HUES6 (cell line): ENCODE results near the gene EME1.
A peak's percentile ranks its signal among the peaks of the same experiment; 100 is the strongest.
"Not testable (repeated sequence)": the region's sequence is repeated elsewhere in the genome, so short reads cannot be mapped to it uniquely, and the experiment has no call there.

Experiments
- H3K27ac ChIP-seq: 2 replicates; pipeline ENCODE4 v1.7.0; 2013; ENCODE audit warnings: low read depth, mild to moderate bottlenecking, low read length, inconsistent platforms
- H3K27me3 ChIP-seq: 2 replicates; pipeline ENCODE4 v1.6.1; 2013; ENCODE audit warnings: low read length; ENCODE audit not compliant: control insufficient read depth, insufficient read depth
- H3K36me3 ChIP-seq: 2 replicates; pipeline ENCODE4 v1.6.1; 2013; ENCODE audit warnings: low read length; ENCODE audit not compliant: control insufficient read depth, insufficient read depth
- H3K4me1 ChIP-seq: 2 replicates; pipeline ENCODE4 v1.6.1; 2013; ENCODE audit warnings: low read length; ENCODE audit not compliant: control insufficient read depth, insufficient read depth
- H3K4me3 ChIP-seq: 2 replicates; pipeline ENCODE4 v1.5.1; 2013; ENCODE audit warnings: low read depth, low read length
- H3K9ac ChIP-seq: one replicate; pipeline ENCODE4 v1.6.1; 2013; ENCODE audit warnings: mild to moderate bottlenecking, low read length
- H3K9me3 ChIP-seq: 2 replicates; pipeline ENCODE4 v1.6.1; 2013; ENCODE audit warnings: low read depth, low read length; ENCODE audit not compliant: control insufficient read depth, insufficient read depth

EME1 gene

DNA sequence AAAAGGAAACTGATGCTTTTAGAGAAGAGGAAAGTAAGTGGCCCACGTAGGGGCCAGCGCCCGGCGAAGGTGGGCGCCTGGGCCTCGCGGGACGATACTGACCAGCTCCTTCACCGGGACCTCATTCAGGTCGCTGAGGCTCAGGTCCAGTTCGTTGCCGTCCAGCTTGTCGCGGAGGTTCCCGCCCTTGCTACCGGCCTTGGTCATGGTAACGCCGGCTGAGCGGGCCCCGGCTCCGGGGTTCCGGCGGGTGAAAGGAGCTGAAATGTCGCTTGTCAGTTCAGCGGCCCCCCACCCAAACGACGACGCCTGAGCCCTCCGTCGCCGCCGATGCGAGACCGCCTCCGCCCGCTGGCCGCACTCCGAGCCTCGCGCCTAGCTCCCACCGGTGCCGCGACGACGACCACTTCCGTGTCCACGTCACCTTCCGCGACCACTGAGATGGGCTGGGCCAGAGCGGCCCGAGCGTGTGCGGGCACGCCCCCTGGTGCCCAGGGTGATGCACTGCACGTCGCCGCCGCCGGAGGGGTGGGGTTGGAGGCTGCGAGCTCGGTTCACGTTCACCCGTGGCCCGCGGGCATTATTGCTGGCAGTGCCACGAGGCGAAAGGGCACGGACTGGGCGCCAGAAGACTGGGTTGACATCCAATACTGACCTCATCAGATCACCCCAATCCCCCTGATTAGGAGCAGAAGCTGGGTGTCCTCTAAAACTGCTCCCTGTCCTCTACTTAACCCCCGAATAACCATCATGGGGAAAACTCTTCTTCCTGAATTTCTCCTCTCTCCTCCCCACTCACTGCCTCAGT is 24.3 kb downstream of the EME1 start, which contains the start of gene LRRC59:
Gene LRRC59 (minus strand): TSS at position 413 of the 808 bp plus-strand sequence. CDS start 206 bp downstream, at position 207.
- Histone ChIP-seq H3K27me3 (no peaks in the 10 kb centered on the region), H3K4me1 (peaks cover 5% of the 10 kb centered on the region; the same call in 1 of the 2 replicates), H3K36me3 (peaks cover 32% of the 10 kb centered on the region), H3K9me3 (peaks cover 7% of the 10 kb centered on the region; the same call in 1 of the 2 replicates), H3K4me3 (peak within 1 kb of the TSS; percentile 96), H3K9ac (peak within 1 kb of the TSS; percentile 90), H3K27ac (peak within 1 kb of the TSS; percentile 49; the same call in 1 of the 2 replicates)

DNA sequence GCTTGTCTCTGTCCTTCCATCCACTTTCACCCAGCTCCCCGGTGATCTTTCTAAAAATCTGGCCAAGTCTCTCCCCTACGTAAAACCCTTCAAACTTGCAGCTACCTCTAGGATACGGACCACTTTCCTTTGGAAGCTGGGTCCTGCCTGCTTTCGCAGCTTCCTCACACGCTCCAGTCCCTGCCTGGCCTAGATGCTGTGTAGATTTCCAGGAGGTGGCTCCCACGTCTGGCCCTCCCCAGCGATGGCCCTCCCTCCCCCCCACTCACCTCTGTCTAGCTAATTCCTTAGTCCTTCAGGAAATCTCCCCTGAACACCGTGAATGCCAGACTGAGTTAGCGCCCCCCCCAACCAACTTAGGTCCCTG is 24.9 kb downstream of the EME1 start:
- Histone ChIP-seq H3K4me1 (peaks cover 9% of the 10 kb centered on the region), H3K27ac (no peak overlapping the region), H3K36me3 (peaks cover 26% of the 10 kb centered on the region), H3K27me3 (no peaks in the 10 kb centered on the region), H3K9me3 (peaks cover 7% of the 10 kb centered on the region; the same call in 1 of the 2 replicates), H3K4me3 (peak overlapping the region; percentile 96), H3K9ac (no peak overlapping the region)

DNA sequence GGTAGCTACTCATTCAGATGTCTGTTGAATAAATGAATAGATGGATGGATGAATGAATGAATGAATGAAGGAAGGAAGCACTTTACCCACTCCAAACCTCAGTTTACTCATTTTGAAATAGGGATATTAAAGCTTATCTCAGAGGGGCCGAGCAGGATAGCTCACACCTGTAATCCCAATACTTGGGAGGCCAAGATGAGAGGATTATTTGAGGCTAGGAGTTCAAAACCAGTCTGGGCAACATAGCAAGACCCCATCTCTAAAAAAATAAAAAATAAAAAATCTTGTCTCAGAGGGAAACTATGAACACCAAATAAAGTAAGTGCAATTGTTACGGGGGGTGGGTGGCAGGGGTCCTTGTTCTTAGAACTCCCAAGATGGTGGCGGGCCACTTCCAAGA is 25.6 kb downstream of the EME1 start:
- not testable (repeated sequence) for H3K27ac ChIP-seq, H3K27me3 ChIP-seq, H3K4me3 ChIP-seq, H3K9me3 ChIP-seq, H3K9ac ChIP-seq
- H3K4me1 ChIP-seq, result peaks cover 10% of the 10 kb centered on the region
- peaks cover 18% of the 10 kb centered on the region for H3K36me3 ChIP-seq

DNA sequence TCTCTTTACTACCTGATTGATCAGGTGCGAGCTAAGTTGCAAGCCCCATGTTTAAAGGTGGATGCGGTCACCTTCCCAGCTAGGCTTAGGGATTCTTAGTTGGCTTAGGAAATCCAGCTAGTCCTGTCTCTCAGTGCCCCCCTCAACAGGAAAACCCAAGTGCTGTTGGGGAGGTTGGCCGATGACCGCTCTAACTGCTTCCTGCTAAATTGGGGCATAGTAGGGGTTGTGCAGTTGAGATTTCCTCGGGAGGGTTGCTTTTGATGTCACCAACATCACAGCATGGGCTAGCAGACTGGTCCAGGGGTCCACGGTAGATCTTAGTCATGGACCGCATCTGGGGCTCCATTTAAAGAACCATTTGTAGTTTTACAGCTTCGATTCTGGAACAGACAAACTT is 26.6 kb downstream of the EME1 start:
- H3K36me3 ChIP-seq, H3K4me3 ChIP-seq, H3K27ac ChIP-seq, H3K27me3 ChIP-seq, H3K9me3 ChIP-seq, H3K9ac ChIP-seq: not testable (repeated sequence)
- peaks cover 10% of the 10 kb centered on the region for H3K4me1 ChIP-seq

DNA sequence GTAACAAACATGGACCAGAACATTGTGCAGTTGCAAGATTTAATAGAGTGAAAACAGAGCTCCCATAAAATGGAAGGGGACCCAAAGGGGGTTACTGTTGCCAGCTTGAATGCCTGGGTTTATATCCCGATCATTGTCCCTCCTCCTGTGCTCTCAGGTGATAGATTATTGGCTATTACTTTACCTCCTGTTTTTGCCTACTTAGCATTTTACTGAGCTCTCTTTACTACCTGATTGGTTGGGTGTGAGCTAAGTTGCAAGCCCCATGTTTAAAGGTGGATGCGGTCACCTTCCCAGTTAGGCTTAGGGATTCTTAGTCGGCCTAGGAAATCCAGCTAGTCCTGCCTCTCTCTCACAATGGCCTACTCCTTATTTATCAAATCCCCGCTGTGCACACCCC is 32.3 kb downstream of the EME1 start:
- H3K4me1 ChIP-seq, H3K4me3 ChIP-seq, H3K36me3 ChIP-seq, H3K9ac ChIP-seq, H3K9me3 ChIP-seq, H3K27me3 ChIP-seq, H3K27ac ChIP-seq: not testable (repeated sequence)

DNA sequence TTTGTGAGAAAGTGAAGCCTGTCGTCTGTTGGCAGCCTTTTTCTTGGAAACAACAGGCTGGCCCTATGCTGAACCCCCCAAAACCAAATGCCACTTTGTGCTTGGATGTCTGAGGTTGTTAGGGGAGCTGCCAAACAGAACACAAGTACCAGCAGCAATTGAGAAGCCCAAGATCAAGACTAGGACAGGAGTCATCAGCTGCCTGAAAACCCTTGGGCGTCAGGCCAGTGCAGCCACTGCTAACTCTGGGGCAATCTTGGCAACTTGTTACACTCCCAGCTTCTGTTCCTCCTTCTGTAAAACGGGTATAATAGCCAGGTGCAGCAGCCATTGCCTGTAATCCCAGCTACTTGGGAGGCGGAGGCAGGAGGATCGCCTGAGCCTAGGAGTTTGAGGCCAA is 33.5 kb downstream of the EME1 start:
- H3K4me3 ChIP-seq, result no peak overlapping the region
- H3K27ac ChIP-seq, result no peak overlapping the region
- H3K27me3 ChIP-seq, result no peaks in the 10 kb centered on the region
- H3K9me3 ChIP-seq, result no peaks in the 10 kb centered on the region
- no peak overlapping the region for H3K9ac ChIP-seq
- H3K36me3 ChIP-seq, result no peaks in the 10 kb centered on the region
- peaks cover 5% of the 10 kb centered on the region; the same call in 1 of the 2 replicates for H3K4me1 ChIP-seq

DNA sequence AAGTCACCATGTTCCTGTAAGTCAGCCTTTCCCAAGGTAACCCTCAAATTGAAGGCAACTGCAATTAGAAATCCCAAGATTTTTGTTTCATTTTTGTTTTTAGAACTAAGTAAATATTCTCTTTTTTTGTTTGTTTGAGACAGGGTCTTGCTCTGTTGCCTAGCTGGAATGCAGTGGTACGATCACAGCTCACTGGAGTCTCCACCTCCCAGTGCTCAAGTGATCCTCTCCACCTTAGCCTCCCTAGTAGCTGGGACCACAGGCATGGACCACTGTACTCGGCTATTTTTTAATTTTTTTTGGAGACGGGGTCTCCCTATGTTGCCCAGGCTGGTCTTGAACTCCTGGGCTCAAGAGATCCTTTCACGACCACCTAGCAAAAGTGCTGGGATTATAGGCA is 34.9 kb downstream of the EME1 start:
- Histone ChIP-seq H3K4me1 (peaks cover 1% of the 10 kb centered on the region; the same call in 1 of the 2 replicates), H3K36me3 (no peaks in the 10 kb centered on the region), H3K27me3 (no peaks in the 10 kb centered on the region), H3K4me3 (no peak overlapping the region), H3K9ac (no peak overlapping the region), H3K27ac (no peak overlapping the region), H3K9me3 (peaks cover 2% of the 10 kb centered on the region; the same call in 1 of the 2 replicates)

DNA sequence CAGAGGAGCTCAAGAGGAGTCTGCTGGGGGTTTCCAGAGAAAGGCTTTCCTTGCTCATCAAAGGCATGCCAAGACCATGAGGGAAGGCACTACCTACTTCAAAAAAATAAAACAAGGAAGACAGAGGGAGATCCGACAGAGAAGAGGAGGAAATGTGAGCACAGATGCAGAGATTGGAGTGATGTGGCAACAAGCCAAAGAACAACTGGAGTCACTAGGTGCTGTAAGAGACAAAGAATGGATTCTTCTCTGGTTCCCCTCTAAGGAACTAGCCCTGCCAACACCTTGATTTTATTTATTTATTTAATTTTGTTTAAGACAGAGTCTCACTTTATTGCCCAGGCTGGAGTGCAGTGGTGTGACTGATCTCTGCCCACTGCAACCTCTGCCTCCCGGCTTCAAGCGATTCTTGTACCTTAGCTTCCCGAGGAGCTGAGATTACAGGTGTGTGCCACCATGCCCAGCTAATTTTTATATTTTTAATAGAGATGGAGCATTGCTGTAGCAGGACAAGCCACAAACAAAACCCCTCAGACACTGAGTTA is 39.2 kb downstream of the EME1 start:
- Histone ChIP-seq H3K27ac (no peak overlapping the region), H3K36me3 (no peaks in the 10 kb centered on the region), H3K9ac (no peak overlapping the region), H3K4me3 (no peak overlapping the region), H3K27me3 (no peaks in the 10 kb centered on the region), H3K4me1 (no peaks in the 10 kb centered on the region), H3K9me3 (peaks cover 2% of the 10 kb centered on the region; the same call in 1 of the 2 replicates)

DNA sequence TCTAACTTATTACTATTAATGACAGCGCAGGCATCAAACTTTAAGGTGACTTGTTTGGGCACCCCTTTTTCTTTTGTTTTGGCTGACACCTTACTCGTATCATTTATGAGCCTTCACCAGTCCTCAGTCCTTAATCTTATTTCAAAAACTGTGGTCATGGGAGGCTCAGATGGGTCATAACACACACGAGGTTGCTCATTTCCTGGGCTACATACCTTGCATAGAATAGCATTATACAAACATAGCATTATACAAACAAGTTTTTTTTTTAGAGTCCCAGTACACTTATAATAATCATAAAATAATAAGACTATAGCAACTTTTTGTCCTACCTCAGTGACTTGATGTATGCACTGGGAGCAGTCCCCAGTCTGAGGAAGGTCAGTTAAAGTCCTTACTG is 41.8 kb downstream of the EME1 start:
- Histone ChIP-seq H3K4me3 (no peak overlapping the region), H3K9ac (no peak overlapping the region), H3K27ac (no peak overlapping the region), H3K27me3 (no peaks in the 10 kb centered on the region), H3K4me1 (no peaks in the 10 kb centered on the region), H3K9me3 (peaks cover 2% of the 10 kb centered on the region; the same call in 1 of the 2 replicates), H3K36me3 (no peaks in the 10 kb centered on the region)

DNA sequence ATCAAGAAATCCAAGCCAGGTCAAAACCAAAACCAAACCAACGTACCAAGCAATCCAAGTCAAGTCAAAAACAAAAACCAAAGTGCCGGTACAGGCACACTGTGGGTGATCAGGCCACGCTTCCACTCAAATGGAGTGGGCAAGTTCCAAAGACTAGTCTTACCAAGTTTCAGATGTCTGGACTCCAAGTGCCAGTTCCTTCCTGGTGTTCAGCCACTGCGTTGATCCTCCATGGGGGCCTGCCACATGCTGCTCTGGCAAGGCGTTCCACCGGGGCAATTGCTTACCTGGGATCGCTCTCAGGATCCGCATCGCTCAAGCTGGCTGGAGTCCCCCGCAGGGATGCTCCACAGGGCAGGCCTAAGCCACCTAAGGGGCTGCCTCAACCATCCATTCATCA is 46.5 kb downstream of the EME1 start:
- not testable (repeated sequence) for H3K27ac ChIP-seq, H3K9ac ChIP-seq, H3K4me3 ChIP-seq, H3K4me1 ChIP-seq, H3K36me3 ChIP-seq, H3K27me3 ChIP-seq, H3K9me3 ChIP-seq

DNA sequence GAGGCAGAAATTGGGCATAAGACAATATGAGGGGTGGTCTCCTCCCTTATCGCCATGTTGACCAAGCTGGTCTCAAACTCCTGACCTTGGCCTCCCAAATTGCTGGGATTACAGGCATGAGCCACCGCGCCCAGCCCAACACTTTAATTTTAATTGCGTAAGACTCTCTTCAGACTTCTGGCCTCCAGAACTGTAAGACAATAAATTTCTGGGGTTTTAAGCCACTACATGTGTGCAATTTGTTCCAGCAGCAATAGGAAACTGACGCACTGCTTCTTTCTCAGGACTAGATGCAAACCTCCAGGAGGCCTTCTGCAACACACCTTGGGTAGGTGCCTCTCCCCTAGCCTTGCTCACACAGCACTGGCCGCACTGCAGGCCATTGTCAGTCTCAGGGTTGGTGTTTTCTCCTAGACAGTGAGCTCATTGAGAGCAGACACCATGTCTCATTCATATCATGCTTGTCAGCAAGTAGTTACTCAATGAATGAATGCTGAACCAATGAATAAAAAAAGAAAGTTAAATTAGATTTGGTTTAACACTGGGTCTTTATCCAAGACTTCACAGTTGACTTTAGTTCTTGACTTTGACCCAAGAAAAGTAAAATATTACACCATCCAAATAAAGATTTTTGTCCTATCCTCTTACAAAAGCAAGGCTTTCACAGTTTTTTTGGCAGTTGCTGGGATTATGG is 47.5 kb downstream of the EME1 start:
- Histone ChIP-seq H3K36me3 (no peaks in the 10 kb centered on the region), H3K27me3 (peaks cover 7% of the 10 kb centered on the region), H3K4me1 (peaks cover 6% of the 10 kb centered on the region; the same call in 1 of the 2 replicates), H3K27ac (no peak overlapping the region), H3K9ac (no peak overlapping the region), H3K9me3 (no peaks in the 10 kb centered on the region), H3K4me3 (no peak overlapping the region)
